HCT116 (cell line): Measurements from ENCODE around the gene CPT1A. TPM values are rescaled to one million over a fixed set of nuclear protein-coding genes. Genes with fewer than 3 reads are reported as not detected.

Experiments
- ATAC-seq: fragments of 200-7000 bp; cut with Tn5 transposase; 2 replicates; pipeline ENCODE4 v1.9.1; 2020; ENCODE audit warnings: mild to moderate bottlenecking, moderate library complexity
- BruUV-seq: library from RNA; stranded (reverse); fragments of 400-500 nt; replicated peaks from 2 replicates; lab custom pipeline; 2021; lab: Mats Ljungman, UMichigan
- CTCF ChIA-PET: fragments of 300-600 bp; sonication (Branson Sonifier 250); formaldehyde crosslinking; loops from one replicate; lab custom pipeline; 2021; ENCODE audit warnings: antibody characterized with exemption; lab: Charles Lee
- POLR2A ChIA-PET: fragments of 300-600, 350-600 bp; sonication (Branson Sonifier 250); formaldehyde crosslinking; loops from one replicate; lab custom pipeline; 2021; ENCODE audit warnings: antibody characterized with exemption; lab: Charles Lee
- RAD21 ChIA-PET, 2 experiments: fragments of 300-600 bp; sonication (Branson Sonifier 250); formaldehyde crosslinking; loops; one replicate each; lab custom pipeline; 2023; ENCODE audit warnings: low total read pairs in 2 of 2; ENCODE audit not compliant: uncharacterized antibody in 2 of 2, unreplicated experiment in 2 of 2, low non-redundant PET in 1 of 2; lab: Charles Lee
- DNase-seq: peaks from one replicate; pipeline ENCODE4 v3.0.0-alpha.2; 2010; ENCODE audit warnings: low read depth, low spot score
- H2AFZ ChIP-seq: fragments of 200-600 bp; shearing (Covaris generic), sonication (generic); 2 replicates; pipeline ENCODE4 v1.6.1; 2017; ENCODE audit warnings: low read depth, mixed run types, mixed read lengths, antibody characterized with exemption, low read length; ENCODE audit not compliant: poor library complexity, severe bottlenecking
- H3K27ac ChIP-seq: 2 replicates; pipeline ENCODE4 v1.5.1; 2012; ENCODE audit warnings: low read depth, low read length
- H3K27me3 ChIP-seq: fragments of 200-600 bp; sonication (generic); 2 replicates; pipeline ENCODE4 v1.6.1; 2016; ENCODE audit warnings: mixed run types, low read length, mixed read lengths; ENCODE audit not compliant: insufficient read depth
- H3K36me3 ChIP-seq, 2 experiments: fragments of 200-500 bp in 1 of 2; fragments of 200-600 bp in 1 of 2; sonication (Bioruptor generic) in 1 of 2; sonication (generic) in 1 of 2; 2 replicates each; pipeline versions ENCODE4 v1.5.1 to v1.6.1; 2014 to 2016; ENCODE audit warnings: low read length in 2 of 2, inconsistent platforms in 1 of 2, mixed read lengths in 1 of 2, mixed run types in 1 of 2; ENCODE audit not compliant: insufficient read depth in 2 of 2, control insufficient read depth in 1 of 2
- H3K4me1 ChIP-seq, 2 experiments: fragments of 200-600 bp in 1 of 2; sonication (generic) in 1 of 2; 2 replicates each; pipeline versions ENCODE4 v1.5.1 to v1.6.1; 2012 to 2017; ENCODE audit warnings: low read length in 2 of 2, inconsistent platforms in 1 of 2, mild to moderate bottlenecking in 1 of 2, mixed read lengths in 1 of 2, mixed run types in 1 of 2, moderate library complexity in 1 of 2; ENCODE audit not compliant: insufficient read depth in 2 of 2, control insufficient read depth in 1 of 2
- H3K4me2 ChIP-seq: fragments of 200-600 bp; sonication (generic); 2 replicates; pipeline ENCODE4 v1.6.1; 2017; ENCODE audit warnings: mixed run types, low read length, mixed read lengths
- H3K4me3 ChIP-seq, 2 experiments: fragments of 200-600 bp in 1 of 2; sonication (generic) in 1 of 2; replicated peaks in 1 of 2; 2 replicates each; pipeline ENCODE4 v1.5.1; 2011 to 2016; ENCODE audit warnings: low read length in 2 of 2, control low read depth in 1 of 2, low read depth in 1 of 2, mild to moderate bottlenecking in 1 of 2, mixed read lengths in 1 of 2, mixed run types in 1 of 2
- H3K79me2 ChIP-seq: fragments of 200-600 bp; sonication (generic); 2 replicates; pipeline ENCODE4 v1.6.1; 2017; ENCODE audit warnings: mild to moderate bottlenecking, mixed run types, low read length, moderate library complexity, mixed read lengths; ENCODE audit not compliant: insufficient read depth
- H3K9ac ChIP-seq: fragments of 200-600 bp; sonication (generic); 2 replicates; pipeline ENCODE4 v1.6.1; 2016; ENCODE audit warnings: low read length, mixed read lengths
- H3K9me2 ChIP-seq: fragments of 200-600 bp; sonication (generic), shearing (Covaris generic); 2 replicates; pipeline ENCODE4 v1.6.1; 2017; ENCODE audit warnings: mixed run types, mild to moderate bottlenecking, moderate library complexity; ENCODE audit not compliant: insufficient read depth
- H3K9me3 ChIP-seq, 2 experiments: fragments of 200-500 bp in 1 of 2; fragments of 200-600 bp in 1 of 2; sonication (Bioruptor generic) in 1 of 2; sonication (generic) in 1 of 2; 2 replicates each; pipeline ENCODE4 v1.6.1; 2014 to 2017; ENCODE audit warnings: low read length in 2 of 2, mixed read lengths in 2 of 2, inconsistent platforms in 1 of 2, low read depth in 1 of 2, mild to moderate bottlenecking in 1 of 2, mixed run types in 1 of 2, moderate library complexity in 1 of 2; ENCODE audit not compliant: control insufficient read depth in 1 of 2, insufficient read depth in 1 of 2
- H4K20me1 ChIP-seq: fragments of 200-600 bp; sonication (generic), shearing (Covaris generic); 2 replicates; pipeline ENCODE4 v1.6.1; 2017; ENCODE audit warnings: mixed run types, mild to moderate bottlenecking, moderate library complexity; ENCODE audit not compliant: insufficient read depth
- ATF3 ChIP-seq: IDR thresholded peaks from 2 replicates; pipeline ENCODE4 v1.6.1; 2012
- CBX3 ChIP-seq: IDR thresholded peaks from 2 replicates; pipeline ENCODE4 v1.6.1; 2012; ENCODE audit warnings: low read depth
- CTCF ChIP-seq, 3 experiments: fragments of 200-600 bp in 1 of 3; sonication (generic) in 1 of 3; IDR thresholded peaks in 2 of 3; conservative IDR thresholded peaks in 1 of 3; 2 replicates each; pipeline ENCODE4 v1.5.1; 2012 to 2017; ENCODE audit warnings: low read depth in 2 of 3, low read length in 2 of 3, antibody characterized with exemption in 1 of 3, borderline replicate concordance in 1 of 3, control low read depth in 1 of 3, mild to moderate bottlenecking in 1 of 3, mixed read lengths in 1 of 3, mixed run types in 1 of 3, moderate library complexity in 1 of 3; ENCODE audit not compliant: insufficient read depth in 1 of 3
- EGR1 ChIP-seq: IDR thresholded peaks from 2 replicates; pipeline ENCODE4 v1.6.1; 2012; ENCODE audit warnings: low read depth
- ELF1 ChIP-seq: IDR thresholded peaks from 2 replicates; pipeline ENCODE4 v1.6.1; 2012; ENCODE audit warnings: low read depth, borderline replicate concordance
- EZH2 ChIP-seq: fragments of 200-600 bp; sonication (generic); IDR thresholded peaks from 2 replicates; pipeline ENCODE4 v1.6.1; 2017; ENCODE audit warnings: antibody characterized with exemption, mixed run types
- EZH2phosphoT487 ChIP-seq: fragments of 200-600 bp; IDR thresholded peaks from 2 replicates; pipeline ENCODE4 v1.6.1; 2018; ENCODE audit warnings: antibody characterized with exemption, borderline replicate concordance
- POLR2AphosphoS5 ChIP-seq: IDR thresholded peaks from 2 replicates; pipeline ENCODE4 v1.6.1; 2011; ENCODE audit warnings: mild to moderate bottlenecking, low read depth, low read length, moderate library complexity
- RAD21 ChIP-seq: IDR thresholded peaks from 2 replicates; pipeline ENCODE4 v1.6.1; 2012; ENCODE audit warnings: low read depth, mild to moderate bottlenecking
- SIN3A ChIP-seq: IDR thresholded peaks from 2 replicates; pipeline ENCODE4 v1.6.1; 2012; ENCODE audit warnings: low read depth
- SP1 ChIP-seq: IDR thresholded peaks from 2 replicates; pipeline ENCODE4 v1.6.1; 2012; ENCODE audit warnings: low read depth
- TCF7L2 ChIP-seq: IDR thresholded peaks from 2 replicates; pipeline ENCODE4 v1.7.0; 2011; ENCODE audit warnings: borderline replicate concordance, inconsistent platforms; ENCODE audit not compliant: insufficient read depth, insufficient read length; ENCODE audit errors: extremely low read depth
- ZFX ChIP-seq: fragments of 450-650 bp; IDR thresholded peaks from 2 replicates; pipeline ENCODE4 v1.6.1; 2017
- ZNF274 ChIP-seq: fragments of 200-500 bp; sonication (Bioruptor generic); IDR thresholded peaks from 2 replicates; pipeline ENCODE4 v1.6.1; 2014; ENCODE audit warnings: mild to moderate bottlenecking, low read depth, low read length, inconsistent platforms
- intact Hi-C: fragments of 100-400 bp; cut with micrococcal nuclease; formaldehyde crosslinking; loops from 2 replicates; pipeline ENCODE4 v1.10.0; 2022
- total RNA-seq: library from RNA; stranded (reverse); gene quantifications from one replicate; pipeline ENCODE4 v1.2.1, GENCODE V29; 2021; ENCODE audit not compliant: unreplicated experiment

CPT1A gene
- total RNA-seq, 1 experiment from 2014 or later, result 54.4 TPM

DNA sequence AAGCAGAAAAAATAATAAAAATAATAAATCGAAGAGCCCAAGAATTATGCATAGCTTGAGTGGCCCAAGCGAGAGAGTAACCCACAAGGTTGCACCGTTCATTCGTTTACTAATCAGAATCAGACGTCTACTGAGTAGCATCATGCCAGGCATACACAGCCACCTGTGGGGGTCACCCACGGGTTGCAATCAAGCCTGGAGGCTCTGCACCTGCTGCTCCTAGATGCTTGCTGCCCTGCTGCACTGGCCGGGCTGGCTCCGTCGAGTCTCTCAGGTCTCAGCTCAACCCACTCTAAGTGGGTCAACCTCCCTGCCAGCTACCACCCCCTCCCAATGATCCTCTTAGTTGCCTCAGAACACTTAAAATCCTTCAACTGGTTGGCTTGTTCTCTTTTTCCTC, 88.4 kb downstream of the CPT1A start:
- no peaks in the 10 kb centered on the region for H4K20me1 ChIP-seq
- intact Hi-C loops, result no loop called here
- H3K27me3 ChIP-seq, result no peaks in the 10 kb centered on the region
- no peak overlapping the region for H3K4me3 ChIP-seq
- no peaks in the 10 kb centered on the region for H3K79me2 ChIP-seq
- ChIA-PET CTCF (no interaction called here), POLR2A (no interaction called here), RAD21 (no interaction called here)
- no peaks in the 10 kb centered on the region for H3K9me2 ChIP-seq
- peaks cover 0 to 3% of the 10 kb centered on the region in 2 experiments; a peak in 1 of 4 replicates for H3K4me1 ChIP-seq
- H3K9ac ChIP-seq, result no peak overlapping the region
- TF ChIP-seq SIN3A (no peak), EZH2phosphoT487 (no peak), CTCF (IDR thresholded peaks at IDR 0.05 in 2 of 3, conservative IDR thresholded peaks at IDR 0.05 in 1 of 3; ENCODE audit: borderline replicate concordance in 1 of 3, insufficient read depth in 1 of 3, low read depth in 2 of 3, low read length in 2 of 3) (0 out of 6 replicates have a peak, but pooled peaks of 1 of the 3 experiments have one; percentile 1), RAD21 (peak; percentile 31; the same call in 1 of the 2 replicates)
- no peaks in the 10 kb centered on the region for H3K9me3 ChIP-seq
- no TSS peak for BruUV-seq
- no peak overlapping the region for H2AFZ ChIP-seq
- no peak overlapping the region for H3K27ac ChIP-seq
- H3K36me3 ChIP-seq, result peaks cover 7 to 14% of the 10 kb centered on the region in 2 experiments; a peak in 3 of 4 replicates
- H3K4me2 ChIP-seq, result no peak overlapping the region
- DNase-seq, result no peak
- no peak for ATAC-seq

- intact Hi-C loops, result no loop called here
- peak; percentile 91 for ATAC-seq
- CTCF ChIA-PET, result no interaction called here
- TF ChIP-seq CBX3, result no peak
- no peak for TF ChIP-seq ZNF274
- TF ChIP-seq TCF7L2, result no peak
- TF ChIP-seq CTCF (IDR thresholded peaks at IDR 0.05 in 2 of 3, conservative IDR thresholded peaks at IDR 0.05 in 1 of 3; ENCODE audit: borderline replicate concordance in 1 of 3, insufficient read depth in 1 of 3, low read depth in 2 of 3, low read length in 2 of 3), result no peak
- no peak for TF ChIP-seq ATF3
- peak; percentile 51 for TF ChIP-seq ZFX
- no peak for TF ChIP-seq ELF1
- TF ChIP-seq EGR1, result no peak
- TF ChIP-seq EZH2, result no peak
- TF ChIP-seq SP1, result peak; percentile 47; the same call in 1 of the 2 replicates
- TF ChIP-seq POLR2AphosphoS5, result peak; percentile 82
These were observed 90.3 kb downstream of the CPT1A start, which contains the start of gene TESMIN for GRCh38 chr11:68751331-68751856. Gene TESMIN (minus strand): TSS chr11:68751520. CDS start chr11:68750660, 860 bp downstream.

More at GRCh38 chr11:68751331-68751856, 90.3 kb downstream of the CPT1A start, which contains the start of gene TESMIN:
- H3K9me3 ChIP-seq, result no peaks in the 10 kb centered on the region
- H3K79me2 ChIP-seq, result no peaks in the 10 kb centered on the region
- H3K36me3 ChIP-seq, result peaks cover 0 to 11% of the 10 kb centered on the region in 2 experiments; a peak in 2 of 4 replicates
- H3K4me1 ChIP-seq, result peaks cover 0 to 3% of the 10 kb centered on the region in 2 experiments; a peak in 1 of 4 replicates
- peak within 1 kb of the TSS; percentile 35 for H2AFZ ChIP-seq
- H3K27ac ChIP-seq, result peak within 1 kb of the TSS; percentile 77; the same call in 1 of the 2 replicates
- POLR2A ChIA-PET, result no interaction called here
- peak; percentile 64 for DNase-seq
- peak within 1 kb of the TSS; percentile 68 for H3K4me2 ChIP-seq
- no peaks in the 10 kb centered on the region for H3K9me2 ChIP-seq
- H3K4me3 ChIP-seq, result peak within 1 kb of the TSS; percentile 37 to 58
- peak within 1 kb of the TSS; percentile 78 for H3K9ac ChIP-seq
- no peaks in the 10 kb centered on the region for H4K20me1 ChIP-seq
- RAD21 ChIA-PET, result no interaction called here
- no peaks in the 10 kb centered on the region for H3K27me3 ChIP-seq
- no TSS peak for BruUV-seq
